ACC112 (cell line): ENCODE results near the gene AXIN2.
"Not testable (repeated sequence)": the region's sequence is repeated elsewhere in the genome, so short reads cannot be mapped to it uniquely, and the experiment has no call there.

ENCODE experiments used
- H2AFZ ChIP-seq: fragments of 200-600 bp; sonication (generic); one replicate; pipeline ENCODE4 v1.6.0; 2017; ENCODE audit warnings: antibody characterized with exemption, low read length; ENCODE audit not compliant: unreplicated experiment
- H3K27ac ChIP-seq: fragments of 200-600 bp; sonication (generic); 2 replicates; pipeline ENCODE4 v1.5.1; 2014; ENCODE audit warnings: low read depth, mild to moderate bottlenecking, antibody characterized with exemption, low read length, moderate library complexity
- H3K27me3 ChIP-seq: fragments of 200-600 bp; sonication (generic); 2 replicates; pipeline ENCODE4 v1.6.1; 2014; ENCODE audit warnings: mild to moderate bottlenecking, antibody characterized with exemption, low read length, moderate library complexity, mixed read lengths; ENCODE audit not compliant: insufficient read depth
- H3K36me3 ChIP-seq: fragments of 200-600 bp; sonication (generic); 2 replicates; pipeline ENCODE4 v1.6.1; 2016; ENCODE audit warnings: mild to moderate bottlenecking, antibody characterized with exemption, low read length, moderate library complexity, mixed read lengths; ENCODE audit not compliant: insufficient read depth
- H3K4me1 ChIP-seq: fragments of 200-600 bp; sonication (generic); one replicate; pipeline ENCODE4 v1.6.1; 2016; ENCODE audit warnings: low read length, mixed read lengths; ENCODE audit not compliant: insufficient read depth, unreplicated experiment, control insufficient read depth
- H3K4me3 ChIP-seq: fragments of 200-600 bp; sonication (generic); 2 replicates; pipeline ENCODE4 v1.5.1; 2014; ENCODE audit warnings: mild to moderate bottlenecking, low read depth, low read length
- H3K79me2 ChIP-seq: fragments of 200-600 bp; sonication (generic); one replicate; pipeline ENCODE4 v1.6.0; 2016; ENCODE audit warnings: low read length; ENCODE audit not compliant: control insufficient read depth, unreplicated experiment, insufficient read depth

AXIN2 gene

DNA sequence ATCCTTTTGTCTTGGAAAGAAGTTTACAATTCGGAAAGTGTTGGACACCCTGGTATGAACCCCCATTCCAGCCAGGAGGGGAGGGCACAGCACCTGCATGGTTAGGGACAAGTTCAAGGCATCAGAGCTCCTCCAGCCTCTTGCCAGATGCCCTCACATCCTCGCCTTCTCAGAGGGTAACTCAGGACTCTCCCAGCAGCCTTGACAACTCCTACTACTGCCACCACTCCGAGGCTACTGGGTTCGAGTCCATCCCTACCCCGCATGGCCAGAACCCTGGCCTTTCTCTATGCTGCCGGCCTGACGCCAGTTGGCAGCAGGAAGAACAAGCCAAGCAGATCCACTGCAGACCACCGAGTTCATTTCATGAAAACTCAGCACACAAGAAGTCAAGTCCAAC is 34.1 kb downstream of the AXIN2 start:
- H2AFZ ChIP-seq = no peak overlapping the region
- H3K27me3 ChIP-seq = no peaks in the 10 kb centered on the region
- H3K36me3 ChIP-seq = no peaks in the 10 kb centered on the region; the same call in 1 of the 2 replicates
- no peaks in the 10 kb centered on the region for H3K79me2 ChIP-seq
- H3K4me3 ChIP-seq = no peak overlapping the region
- no peak overlapping the region for H3K27ac ChIP-seq
- peaks cover 24% of the 10 kb centered on the region for H3K4me1 ChIP-seq

GRCh38 chr17:65526854-65527253 is 34.6 kb downstream of the AXIN2 start:
- not testable (repeated sequence) for H3K27ac ChIP-seq, H3K36me3 ChIP-seq, H2AFZ ChIP-seq, H3K4me3 ChIP-seq, H3K79me2 ChIP-seq, H3K27me3 ChIP-seq
- H3K4me1 ChIP-seq = peaks cover 21% of the 10 kb centered on the region

DNA sequence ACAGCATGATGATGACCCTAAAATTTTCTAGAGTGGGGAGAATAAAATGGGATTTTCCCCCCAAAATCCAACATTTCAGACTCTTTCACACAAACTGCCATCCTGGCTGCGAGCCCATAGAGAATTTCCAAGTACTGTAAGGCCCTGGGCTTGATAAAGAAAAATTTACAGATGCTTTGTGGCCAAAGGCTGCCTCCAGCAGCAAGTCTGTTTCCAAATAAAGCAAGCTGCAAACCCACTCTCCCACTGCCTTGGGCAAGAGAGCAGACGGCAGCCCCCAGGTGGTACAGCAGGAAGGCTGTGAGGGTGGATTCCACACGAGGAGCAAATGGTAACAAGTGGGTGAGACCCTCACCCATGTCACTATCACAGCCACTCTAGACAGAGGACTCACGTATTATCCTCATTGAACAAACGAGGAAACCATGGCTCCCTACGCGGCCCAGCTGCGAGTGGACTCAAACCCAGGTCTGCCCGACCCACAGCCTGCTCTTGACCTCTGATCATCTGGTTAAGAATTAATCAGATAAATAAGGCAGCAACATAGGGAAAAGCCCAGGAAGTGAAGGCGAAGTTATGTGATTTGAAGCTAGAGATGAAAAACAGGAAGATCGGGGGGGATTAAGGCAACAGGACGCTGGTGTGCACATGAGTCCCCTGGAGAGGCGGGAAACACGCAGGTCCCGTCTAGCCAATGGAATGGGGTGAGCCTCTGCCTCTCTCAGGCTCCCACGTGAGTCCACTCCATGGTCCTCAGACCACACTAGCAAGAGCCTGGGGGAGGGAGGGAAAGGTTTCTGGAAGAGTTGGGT is 37.4 kb downstream of the AXIN2 start:
- Histone ChIP-seq H3K4me3 (no peak overlapping the region), H3K36me3 (no peaks in the 10 kb centered on the region; the same call in 1 of the 2 replicates), H2AFZ (no peak overlapping the region), H3K27me3 (no peaks in the 10 kb centered on the region), H3K79me2 (no peaks in the 10 kb centered on the region), H3K4me1 (peaks cover 4% of the 10 kb centered on the region), H3K27ac (no peak overlapping the region)

GRCh38 chr17:65523411-65523810 is 38.0 kb downstream of the AXIN2 start:
- Histone ChIP-seq H3K36me3 (no peaks in the 10 kb centered on the region), H2AFZ (no peak overlapping the region), H3K79me2 (no peaks in the 10 kb centered on the region), H3K4me3 (no peak overlapping the region), H3K27me3 (no peaks in the 10 kb centered on the region), H3K4me1 (peaks cover 4% of the 10 kb centered on the region), H3K27ac (no peak overlapping the region)

GRCh38 chr17:65522751-65523404 is 38.6 kb downstream of the AXIN2 start:
- Histone ChIP-seq H3K27ac (no peak overlapping the region), H3K27me3 (no peaks in the 10 kb centered on the region), H3K36me3 (no peaks in the 10 kb centered on the region), H2AFZ (no peak overlapping the region), H3K79me2 (no peaks in the 10 kb centered on the region), H3K4me3 (no peak overlapping the region), H3K4me1 (peaks cover 4% of the 10 kb centered on the region)

- Histone ChIP-seq H3K79me2 (no peaks in the 10 kb centered on the region), H2AFZ (no peak overlapping the region), H3K27ac (no peak overlapping the region), H3K27me3 (no peaks in the 10 kb centered on the region), H3K4me3 (no peak overlapping the region), H3K4me1 (peaks cover 9% of the 10 kb centered on the region), H3K36me3 (no peaks in the 10 kb centered on the region)
Observed at GRCh38 chr17:65519462-65519861, 42.0 kb downstream of the AXIN2 start.

- no peaks in the 10 kb centered on the region for H3K36me3 ChIP-seq
- H3K4me3 ChIP-seq = no peak overlapping the region
- H3K27me3 ChIP-seq = no peaks in the 10 kb centered on the region
Observed at GRCh38 chr17:65518256-65518655, 43.2 kb downstream of the AXIN2 start.

GRCh38 chr17:65515959-65516948 is 45.2 kb downstream of the AXIN2 start:
- Histone ChIP-seq H3K4me1 (peaks cover 9% of the 10 kb centered on the region), H3K36me3 (no peaks in the 10 kb centered on the region), H3K4me3 (no peak overlapping the region), H3K79me2 (no peaks in the 10 kb centered on the region), H3K27me3 (no peaks in the 10 kb centered on the region), H2AFZ (no peak overlapping the region), H3K27ac (no peak overlapping the region)

More at GRCh38 chr17:65518256-65518655, 43.2 kb downstream of the AXIN2 start:
- peaks cover 9% of the 10 kb centered on the region for H3K4me1 ChIP-seq
- H2AFZ ChIP-seq = no peak overlapping the region
- no peak overlapping the region for H3K27ac ChIP-seq
- no peaks in the 10 kb centered on the region for H3K79me2 ChIP-seq

DNA sequence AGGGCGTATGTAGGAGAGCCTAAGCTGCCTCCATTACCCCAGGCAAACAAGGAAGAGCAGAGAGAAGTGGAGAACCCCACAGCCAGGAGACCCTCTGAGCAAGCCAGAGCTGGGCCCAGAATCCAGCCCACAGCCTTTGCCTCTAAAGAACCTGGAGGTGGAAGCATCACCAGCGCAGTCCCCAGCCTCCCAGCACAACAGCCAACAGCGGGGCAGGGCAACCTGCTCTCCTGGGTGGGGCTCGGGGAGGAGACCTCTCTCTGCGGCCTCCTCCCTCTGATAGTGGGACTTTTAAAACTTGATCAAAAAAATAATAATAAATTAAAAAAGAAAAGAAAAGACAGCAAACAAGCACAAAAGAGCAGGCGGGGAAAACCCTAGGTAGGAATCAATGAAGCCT is 45.9 kb downstream of the AXIN2 start:
- Histone ChIP-seq H3K79me2 (no peaks in the 10 kb centered on the region), H2AFZ (no peak overlapping the region), H3K36me3 (no peaks in the 10 kb centered on the region), H3K4me3 (no peak overlapping the region), H3K27me3 (no peaks in the 10 kb centered on the region), H3K27ac (no peak overlapping the region), H3K4me1 (peaks cover 9% of the 10 kb centered on the region)

- peaks cover 9% of the 10 kb centered on the region for H3K4me1 ChIP-seq
- H3K79me2 ChIP-seq = no peaks in the 10 kb centered on the region
- no peaks in the 10 kb centered on the region for H3K36me3 ChIP-seq
- H3K27ac ChIP-seq = peak overlapping the region; percentile 83
- peak overlapping the region; percentile 83 for H2AFZ ChIP-seq
- no peaks in the 10 kb centered on the region for H3K27me3 ChIP-seq
- H3K4me3 ChIP-seq = no peak overlapping the region
Observed at GRCh38 chr17:65514541-65514940, 46.9 kb downstream of the AXIN2 start.
